GM13977 (cell line): ENCODE results near the gene CATSPERE.
"Not testable (repeated sequence)": the region's sequence is repeated elsewhere in the genome, so short reads cannot be mapped to it uniquely, and the experiment has no call there.

Experiments used
- DNase-seq: peaks from one replicate; pipeline ENCODE4 v3.0.0; 2012; ENCODE audit warnings: low spot score
- in situ Hi-C: fragments of 300-500 bp; cut with MboI; formaldehyde crosslinking; loops from one replicate; pipeline ENCODE4 v1.12.0; 2022; ENCODE audit warnings: low sequenced_read_pairs, low pct_unique_long_range_greater_than_20kb, mixed read lengths, inconsistent platforms; ENCODE audit not compliant: unreplicated experiment
- TF ChIP-seq, protein P1 (sequence below): IDR thresholded peaks from 2 replicates; pipeline ENCODE4 v1.5.1; 2012; ENCODE audit warnings: mild to moderate bottlenecking, control low read depth; ENCODE audit not compliant: insufficient read depth; ENCODE audit errors: extremely low read depth, missing control alignments

Gene CATSPERE

DNA sequence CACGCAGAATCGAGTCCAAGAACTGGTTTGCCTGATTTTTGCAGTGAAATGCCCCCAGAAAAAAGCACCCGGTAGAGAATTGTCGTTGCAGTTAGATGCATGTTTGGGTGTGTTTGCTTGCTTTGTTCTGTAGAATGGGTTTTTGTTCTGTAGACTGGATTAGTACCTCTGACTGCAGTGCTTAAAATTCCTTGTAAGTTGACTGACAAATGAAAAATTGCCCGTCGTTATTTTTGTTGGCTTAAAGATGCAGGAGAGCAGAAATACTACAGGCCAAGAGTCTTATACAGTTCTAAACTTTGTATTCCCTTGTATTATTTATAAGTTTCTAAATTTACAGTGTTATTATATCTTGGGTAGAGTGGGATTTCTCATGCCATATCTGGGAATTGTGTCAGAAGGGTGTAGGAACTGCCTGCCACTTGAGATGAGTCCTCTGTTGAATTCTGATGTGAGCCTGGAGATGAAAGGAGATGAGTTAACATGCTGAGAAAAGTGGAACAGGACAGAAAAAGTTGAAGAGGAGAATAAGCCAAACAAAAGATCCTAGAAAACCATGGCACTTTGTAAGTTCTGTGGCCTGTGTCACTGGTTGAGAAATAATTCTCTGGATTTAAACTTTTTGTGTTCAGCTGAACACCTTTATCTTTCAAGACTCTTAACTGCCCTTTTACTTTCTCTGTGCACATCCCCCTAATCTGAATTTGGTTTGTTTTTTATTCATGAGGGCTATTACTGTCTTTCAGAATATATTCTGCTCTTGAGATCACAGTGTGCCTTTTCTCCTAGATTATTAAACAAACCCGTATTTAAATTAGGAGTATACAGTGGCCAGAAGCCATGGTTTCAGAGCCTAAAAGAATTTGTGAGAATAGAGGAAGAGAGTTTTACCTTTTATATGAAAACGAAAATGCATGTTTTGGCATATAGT lies 193.3 kb downstream of the CATSPERE start:
- in situ Hi-C loops: no loop called here
- no peak for DNase-seq
- TF ChIP-seq, protein P1, sequence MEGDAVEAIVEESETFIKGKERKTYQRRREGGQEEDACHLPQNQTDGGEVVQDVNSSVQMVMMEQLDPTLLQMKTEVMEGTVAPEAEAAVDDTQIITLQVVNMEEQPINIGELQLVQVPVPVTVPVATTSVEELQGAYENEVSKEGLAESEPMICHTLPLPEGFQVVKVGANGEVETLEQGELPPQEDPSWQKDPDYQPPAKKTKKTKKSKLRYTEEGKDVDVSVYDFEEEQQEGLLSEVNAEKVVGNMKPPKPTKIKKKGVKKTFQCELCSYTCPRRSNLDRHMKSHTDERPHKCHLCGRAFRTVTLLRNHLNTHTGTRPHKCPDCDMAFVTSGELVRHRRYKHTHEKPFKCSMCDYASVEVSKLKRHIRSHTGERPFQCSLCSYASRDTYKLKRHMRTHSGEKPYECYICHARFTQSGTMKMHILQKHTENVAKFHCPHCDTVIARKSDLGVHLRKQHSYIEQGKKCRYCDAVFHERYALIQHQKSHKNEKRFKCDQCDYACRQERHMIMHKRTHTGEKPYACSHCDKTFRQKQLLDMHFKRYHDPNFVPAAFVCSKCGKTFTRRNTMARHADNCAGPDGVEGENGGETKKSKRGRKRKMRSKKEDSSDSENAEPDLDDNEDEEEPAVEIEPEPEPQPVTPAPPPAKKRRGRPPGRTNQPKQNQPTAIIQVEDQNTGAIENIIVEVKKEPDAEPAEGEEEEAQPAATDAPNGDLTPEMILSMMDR: no peak

DNA sequence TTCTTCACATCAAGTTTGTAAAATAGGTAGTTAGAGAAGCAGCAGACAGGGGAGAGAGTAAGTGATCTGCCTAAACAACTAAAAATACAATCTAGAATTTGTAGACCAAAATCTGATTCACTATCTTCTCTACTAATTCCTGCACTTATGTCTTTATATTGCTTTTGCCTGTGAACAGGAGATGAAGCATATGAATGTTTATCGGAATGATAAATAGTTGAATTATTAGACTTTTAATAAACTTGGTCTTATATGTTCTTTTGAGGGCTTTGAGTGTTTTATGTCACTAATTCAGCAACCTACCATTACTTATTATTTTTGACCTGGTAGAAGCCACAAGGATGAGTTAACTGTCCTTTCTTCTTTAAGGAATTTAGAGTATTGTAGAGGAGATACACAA lies 194.1 kb downstream of the CATSPERE start:
- TF ChIP-seq, protein P1: no peak
- in situ Hi-C loops: no loop called here
- no peak for DNase-seq

DNA sequence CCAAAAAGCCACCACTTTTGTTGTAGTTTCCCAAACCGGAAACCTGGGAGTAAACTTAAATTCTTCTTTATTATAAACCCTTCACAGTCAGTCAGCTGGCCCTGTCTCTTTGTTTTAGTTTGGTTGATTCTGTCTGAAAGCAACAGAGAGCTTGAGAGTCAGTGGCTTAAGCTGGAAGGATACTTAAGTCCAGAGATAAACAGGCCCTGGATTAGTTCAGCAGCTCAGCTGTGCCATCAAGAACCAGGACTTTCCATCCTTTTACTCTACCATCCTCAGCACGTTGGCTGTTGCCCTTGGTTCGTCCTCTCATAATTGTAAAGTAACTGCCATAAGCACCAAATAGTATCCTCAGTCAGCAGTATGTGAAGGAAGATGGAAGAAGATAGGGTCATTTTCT lies 196.3 kb downstream of the CATSPERE start:
- DNase-seq: no peak
- in situ Hi-C loops: no loop called here
- TF ChIP-seq, protein P1: no peak

DNA sequence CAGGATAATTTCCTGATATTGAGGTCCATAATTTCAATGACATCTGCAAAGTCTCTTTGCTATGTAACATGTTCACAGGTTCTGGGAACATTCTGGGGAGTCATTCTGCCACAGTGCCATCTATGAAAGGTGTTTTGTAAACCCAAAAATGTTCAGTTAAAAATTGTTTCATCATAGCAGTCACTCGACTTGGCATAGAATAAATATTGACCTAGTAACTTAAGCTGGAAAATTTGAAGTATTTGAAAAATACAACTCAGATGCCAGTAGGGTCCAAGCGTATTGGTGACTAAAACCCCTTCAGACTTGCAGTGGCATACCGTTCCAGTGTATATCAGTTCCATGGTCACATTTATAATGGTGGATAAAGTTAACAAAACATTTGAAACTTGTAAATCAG lies 198.6 kb downstream of the CATSPERE start:
- in situ Hi-C loops: no loop called here
- TF ChIP-seq, protein P1: no peak
- no peak for DNase-seq

DNA sequence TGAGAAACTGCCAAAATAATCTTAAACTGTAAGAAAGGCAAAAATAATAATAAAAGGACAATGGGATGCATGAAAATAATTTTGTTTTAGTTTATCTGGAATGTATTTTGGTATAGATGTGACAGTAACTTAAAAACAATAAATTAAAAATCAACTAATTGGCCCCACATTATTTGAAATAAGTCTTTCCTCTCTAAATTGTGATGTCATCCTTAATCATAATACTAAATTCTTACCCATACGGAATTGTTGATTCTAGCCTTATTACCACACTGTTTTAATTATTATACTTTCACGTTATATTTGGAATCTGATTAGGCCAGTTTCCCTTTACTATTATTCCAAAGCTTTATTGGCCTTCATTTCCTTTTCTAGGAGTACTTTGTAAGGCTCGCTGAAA lies 199.5 kb downstream of the CATSPERE start:
- in situ Hi-C loops: no loop called here
- TF ChIP-seq, protein P1: no peak
- DNase-seq: no peak

DNA sequence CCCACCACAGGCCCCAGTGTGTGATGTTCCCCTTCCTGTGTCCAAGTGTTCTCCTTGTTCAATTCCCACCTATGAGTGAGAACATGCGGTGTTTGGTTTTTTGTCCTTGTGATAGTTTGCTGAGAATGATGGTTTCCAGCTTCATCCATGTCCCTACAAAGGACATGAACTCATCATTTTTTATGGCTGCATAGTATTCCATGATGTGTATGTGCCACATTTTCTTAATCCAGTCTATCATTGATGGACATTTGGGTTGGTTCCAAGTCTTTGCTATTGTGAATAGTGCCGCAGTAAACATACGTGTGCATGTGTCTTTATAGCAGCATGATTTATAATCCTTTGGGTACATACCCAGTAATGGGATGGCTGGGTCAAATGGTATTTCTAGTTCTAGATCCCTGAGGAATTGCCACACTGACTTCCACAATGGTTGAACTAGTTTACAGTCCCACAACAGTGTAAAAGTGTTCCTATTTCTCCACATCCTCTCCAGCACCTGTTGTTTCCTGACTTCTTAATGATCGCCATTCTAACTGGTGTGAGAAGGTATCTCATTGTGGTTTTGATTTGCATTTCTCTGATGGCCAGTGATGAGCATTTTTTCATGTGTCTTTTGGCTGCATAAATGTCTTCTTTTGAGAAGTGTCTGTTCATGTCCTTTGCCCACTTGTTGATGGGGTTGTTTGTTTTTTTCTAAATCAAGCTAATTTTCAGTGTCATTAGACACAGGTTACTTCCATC lies 200.7 kb downstream of the CATSPERE start:
- in situ Hi-C loops, DNase-seq: not testable (repeated sequence)

DNA sequence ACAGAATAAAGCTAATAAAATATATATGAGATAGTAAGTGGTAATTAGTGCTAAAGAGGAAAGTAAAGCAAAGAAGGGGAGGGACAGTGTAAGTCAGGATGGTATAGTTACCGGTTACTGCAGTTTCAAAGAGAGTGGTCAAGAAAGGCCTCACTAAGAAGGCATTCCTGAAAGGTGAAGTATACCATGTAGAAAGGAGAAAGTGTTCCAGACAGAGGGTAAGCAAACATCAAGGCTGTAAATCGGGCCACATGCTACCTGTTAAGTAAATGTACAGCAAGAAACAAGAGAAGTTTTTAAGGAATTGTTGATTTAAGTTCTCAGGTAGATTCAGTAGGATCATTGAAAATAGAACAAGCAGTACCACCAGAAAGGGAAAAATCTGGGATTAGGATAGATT lies 201.5 kb downstream of the CATSPERE start:
- DNase-seq: no peak
- TF ChIP-seq, protein P1: no peak
- in situ Hi-C loops: no loop called here
